ES-I3 (cell line): ENCODE measurements around the gene ZFP36L1.

Experiments
- H3K36me3 ChIP-seq: 2 replicates; pipeline ENCODE4 v1.6.1; 2013; ENCODE audit warnings: mild to moderate bottlenecking, low read length, control low read depth, moderate library complexity; ENCODE audit not compliant: insufficient read depth
- H3K4me1 ChIP-seq: 2 replicates; pipeline ENCODE4 v1.6.1; 2013; ENCODE audit warnings: mild to moderate bottlenecking, control low read depth, low read length; ENCODE audit not compliant: insufficient read depth
- H3K9ac ChIP-seq: 2 replicates; pipeline ENCODE4 v1.6.1; 2013; ENCODE audit warnings: low read depth, mild to moderate bottlenecking, low read length, moderate library complexity
- H3K9me3 ChIP-seq: 2 replicates; pipeline ENCODE4 v1.6.1; 2013; ENCODE audit warnings: mild to moderate bottlenecking, low read length, moderate library complexity; ENCODE audit not compliant: control insufficient read depth, insufficient read depth

ZFP36L1 gene

GRCh38 chr14:68744613-68745012 is 48.3 kb downstream of the ZFP36L1 start:
- Histone ChIP-seq H3K36me3 (no peaks in the 10 kb centered on the region), H3K9me3 (peaks cover 5% of the 10 kb centered on the region; the same call in 1 of the 2 replicates), H3K4me1 (0 out of 2 replicates have a peak, but pooled peaks cover 3% of the 10 kb centered on the region), H3K9ac (no peak overlapping the region)

GRCh38 chr14:68741839-68742470 is 50.9 kb downstream of the ZFP36L1 start:
- Histone ChIP-seq H3K9me3 (peaks cover 5% of the 10 kb centered on the region; the same call in 1 of the 2 replicates), H3K4me1 (no peaks in the 10 kb centered on the region), H3K36me3 (no peaks in the 10 kb centered on the region), H3K9ac (no peak overlapping the region)

- no peak overlapping the region for H3K9ac ChIP-seq
- H3K9me3 ChIP-seq: peaks cover 5% of the 10 kb centered on the region; the same call in 1 of the 2 replicates
- H3K4me1 ChIP-seq: peaks cover 4% of the 10 kb centered on the region; the same call in 1 of the 2 replicates
- no peaks in the 10 kb centered on the region for H3K36me3 ChIP-seq
These were observed 51.4 kb downstream of the ZFP36L1 start for GRCh38 chr14:68741477-68741791.

- H3K9ac ChIP-seq: no peak overlapping the region
- peaks cover 5% of the 10 kb centered on the region; the same call in 1 of the 2 replicates for H3K9me3 ChIP-seq
- H3K4me1 ChIP-seq: peaks cover 9% of the 10 kb centered on the region; the same call in 1 of the 2 replicates
- no peaks in the 10 kb centered on the region for H3K36me3 ChIP-seq
These were observed 51.9 kb downstream of the ZFP36L1 start for GRCh38 chr14:68740788-68741476.

GRCh38 chr14:68739701-68740100 is 53.2 kb downstream of the ZFP36L1 start:
- Histone ChIP-seq H3K9ac (no peak overlapping the region), H3K4me1 (peaks cover 9% of the 10 kb centered on the region; the same call in 1 of the 2 replicates), H3K9me3 (peaks cover 5% of the 10 kb centered on the region; the same call in 1 of the 2 replicates), H3K36me3 (no peaks in the 10 kb centered on the region)

- Histone ChIP-seq H3K36me3 (no peaks in the 10 kb centered on the region), H3K9ac (no peak overlapping the region), H3K9me3 (peaks cover 5% of the 10 kb centered on the region; the same call in 1 of the 2 replicates), H3K4me1 (peaks cover 9% of the 10 kb centered on the region; the same call in 1 of the 2 replicates)
These were observed 54.3 kb downstream of the ZFP36L1 start for GRCh38 chr14:68738559-68738958.
